ENCODE measurements around the gene RNF135.
"Not testable (repeated sequence)": the region's sequence is repeated elsewhere in the genome, so short reads cannot be mapped to it uniquely, and the experiment has no call there.

Gene RNF135

GRCh38 chr17:31003225-31003866, 32.5 kb downstream of the RNF135 start:
- no peak for DNase-seq (ENCODE audit: low read depth in 3 of 3)

GRCh38 chr17:31004160-31004559, 33.3 kb downstream of the RNF135 start:
- DNase-seq (ENCODE audit: low read depth in 3 of 3) = no peak

GRCh38 chr17:31007695-31008373, 37.0 kb downstream of the RNF135 start:
- DNase-seq (ENCODE audit: low read depth in 3 of 3) = no peak

- peak; percentile 14 to 51 (median 22) for DNase-seq (ENCODE audit: low read depth in 3 of 3)
Observed at GRCh38 chr17:31008374-31009041, 37.7 kb downstream of the RNF135 start.

GRCh38 chr17:31009042-31009702, 38.3 kb downstream of the RNF135 start:
- peak in 2 of 3 experiments; percentile 1 to 16 for DNase-seq (ENCODE audit: low read depth in 3 of 3)

- not testable (repeated sequence) for DNase-seq (ENCODE audit: low read depth in 3 of 3)
Observed at GRCh38 chr17:31010014-31010413, 39.2 kb downstream of the RNF135 start.

GRCh38 chr17:31013844-31014243, 43.0 kb downstream of the RNF135 start:
- no peak for DNase-seq (ENCODE audit: low read depth in 3 of 3)

- no peak for DNase-seq (ENCODE audit: low read depth in 3 of 3)
Observed at GRCh38 chr17:31015639-31016038, 44.8 kb downstream of the RNF135 start.

- DNase-seq (ENCODE audit: low read depth in 3 of 3) = no peak
Observed at GRCh38 chr17:31019004-31019403, 48.2 kb downstream of the RNF135 start.

GRCh38 chr17:31023171-31023570, 52.3 kb downstream of the RNF135 start:
- DNase-seq (ENCODE audit: low read depth in 3 of 3) = not testable (repeated sequence)

GRCh38 chr17:31031841-31032240, 61.0 kb downstream of the RNF135 start:
- no peak for DNase-seq (ENCODE audit: low read depth in 3 of 3)

GRCh38 chr17:31035611-31036010, 64.8 kb downstream of the RNF135 start:
- DNase-seq (ENCODE audit: low read depth in 3 of 3) = not testable (repeated sequence)

- not testable (repeated sequence) for DNase-seq (ENCODE audit: low read depth in 3 of 3)
Observed at GRCh38 chr17:31040837-31041236, 70.0 kb downstream of the RNF135 start.

GRCh38 chr17:31042378-31042777, 71.5 kb downstream of the RNF135 start:
- DNase-seq (ENCODE audit: low read depth in 3 of 3) = not testable (repeated sequence)

GRCh38 chr17:31046856-31047425, 76.1 kb downstream of the RNF135 start:
- DNase-seq (ENCODE audit: low read depth in 3 of 3) = not testable (repeated sequence)

GRCh38 chr17:31048142-31048541, 77.3 kb downstream of the RNF135 start:
- DNase-seq (ENCODE audit: low read depth in 3 of 3) = no peak

GRCh38 chr17:31048780-31049179, 77.9 kb downstream of the RNF135 start:
- no peak for DNase-seq (ENCODE audit: low read depth in 3 of 3)
